Lower leg skin (tissue), 3 donors: ENCODE measurements around the gene FBXO39.

Source experiments
- CTCF ChIP-seq, 3 donors: fragments of 450-650 bp; IDR thresholded peaks; one replicate each; pipeline ENCODE4 v1.5.1; 2016; ENCODE audit warnings: antibody characterized with exemption in 3 of 3, mild to moderate bottlenecking in 3 of 3, moderate library complexity in 2 of 3
- POLR2A ChIP-seq, 2 donors: fragments of 450-650 bp; IDR thresholded peaks; one replicate each; pipeline ENCODE4 v1.6.1; 2016 to 2017; ENCODE audit warnings: antibody characterized with exemption in 2 of 2, mild to moderate bottlenecking in 1 of 2, moderate library complexity in 1 of 2

- TF ChIP-seq CTCF (IDR thresholded peaks at IDR 0.05) = no peak
- TF ChIP-seq POLR2A (IDR thresholded peaks at IDR 0.05) = no peak
These were observed 20.2 kb downstream of the FBXO39 start for GRCh38 chr17:6796017-6796886.
